ENCODE measurements around the gene GTF2IRD1.
"Not testable (repeated sequence)": the region's sequence is repeated elsewhere in the genome, so short reads cannot be mapped to it uniquely, and the experiment has no call there.

The GTF2IRD1 gene

GRCh38 chr7:74470504-74470903, 16.8 kb downstream of the GTF2IRD1 start:
- no peak for DNase-seq

DNA sequence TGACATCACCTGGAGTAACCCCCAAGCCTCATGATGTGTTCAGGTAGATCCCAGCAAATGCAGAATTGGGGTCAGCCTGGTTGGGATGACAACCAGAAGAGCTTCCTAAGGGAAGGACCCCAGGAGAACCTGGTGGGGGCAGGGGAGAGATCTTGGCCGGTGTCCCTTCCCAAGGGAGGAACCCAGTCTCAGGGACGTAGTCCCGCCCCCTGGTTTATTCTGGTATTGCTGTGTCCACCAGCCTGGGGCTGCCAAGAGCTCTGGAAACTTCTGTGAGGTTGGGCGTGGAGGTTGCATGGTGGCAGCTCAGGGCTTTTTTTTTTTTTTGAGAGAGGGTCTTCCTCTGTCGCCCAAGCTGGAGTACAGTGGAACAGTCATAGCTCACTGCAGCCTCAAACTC, 19.4 kb downstream of the GTF2IRD1 start:
- no peak for DNase-seq

DNA sequence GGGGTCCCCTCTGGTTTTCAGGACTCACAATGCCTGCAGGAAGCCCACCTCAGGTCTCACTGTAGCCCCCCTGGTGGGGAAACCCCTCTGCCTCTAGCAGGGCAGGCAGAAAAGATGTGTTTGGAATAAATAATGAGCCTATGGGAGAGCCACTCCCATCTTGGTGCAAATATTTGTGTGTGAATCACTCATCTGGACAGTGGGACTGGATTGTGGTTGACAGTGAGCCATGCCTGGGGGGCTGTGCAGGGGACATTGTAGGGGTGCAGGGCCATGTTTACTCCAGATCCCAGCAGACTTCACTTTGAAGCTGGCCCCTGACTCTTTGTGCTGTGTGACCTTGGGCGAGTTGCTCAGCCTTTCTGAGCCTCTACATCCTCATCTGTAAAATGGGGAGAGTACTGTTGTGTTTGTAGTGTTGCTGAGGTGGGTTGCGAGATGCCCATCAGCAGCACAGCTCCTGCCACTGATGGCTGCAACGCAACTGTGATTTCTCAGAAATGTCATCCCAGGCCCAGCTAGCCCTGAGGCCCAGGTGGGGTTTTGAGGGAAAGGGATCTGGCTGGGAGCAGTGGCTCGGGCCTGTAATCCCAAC, 20.7 kb downstream of the GTF2IRD1 start:
- DNase-seq, result no peak

- DNase-seq, result no peak
Measured at GRCh38 chr7:74475243-74475986, 21.7 kb downstream of the GTF2IRD1 start.

DNA sequence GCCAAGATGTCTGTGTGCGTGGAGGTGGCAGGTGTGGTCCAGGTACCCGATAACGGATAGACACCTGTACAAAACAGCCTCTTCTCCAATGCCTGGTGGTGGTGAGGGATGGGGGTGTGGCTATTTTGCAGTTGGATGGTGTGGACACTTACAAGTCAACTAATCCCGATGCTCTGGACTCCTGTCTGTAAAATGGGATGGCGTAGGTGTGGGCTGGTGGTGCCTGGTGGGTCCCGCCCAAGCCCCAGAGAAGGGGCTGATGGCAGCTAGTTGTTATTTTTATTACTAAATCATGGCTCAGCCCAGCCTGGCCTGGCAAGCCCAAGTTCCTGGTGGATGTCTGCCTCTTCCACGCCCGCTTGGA, 22.3 kb downstream of the GTF2IRD1 start:
- no peak for DNase-seq

DNA sequence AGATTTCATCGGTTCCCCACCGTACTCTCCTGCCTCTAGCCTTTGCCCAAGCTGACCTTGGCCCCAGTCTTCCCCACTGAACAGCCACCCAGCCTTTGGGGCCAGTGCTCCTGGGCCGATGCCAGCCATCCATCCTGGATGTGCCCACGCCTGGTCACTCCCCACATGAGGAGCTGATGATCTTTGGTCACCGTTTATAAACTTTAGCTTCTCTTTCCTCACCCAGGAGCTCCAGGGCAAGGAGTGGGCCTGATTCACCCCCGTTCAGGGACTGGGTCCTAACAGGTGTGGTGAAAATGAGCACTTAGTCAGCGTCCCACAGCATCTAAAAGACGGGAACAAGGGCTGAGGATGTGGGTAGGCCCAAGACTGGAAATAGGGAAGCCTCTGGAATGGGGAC, 22.9 kb downstream of the GTF2IRD1 start:
- DNase-seq, result no peak

- DNase-seq, result no peak
Measured at GRCh38 chr7:74478671-74479065, 25.0 kb downstream of the GTF2IRD1 start.

GRCh38 chr7:74479066-74479781, 25.5 kb downstream of the GTF2IRD1 start:
- no peak for DNase-seq

GRCh38 chr7:74479961-74480829, 26.5 kb downstream of the GTF2IRD1 start:
- DNase-seq, result no peak

DNA sequence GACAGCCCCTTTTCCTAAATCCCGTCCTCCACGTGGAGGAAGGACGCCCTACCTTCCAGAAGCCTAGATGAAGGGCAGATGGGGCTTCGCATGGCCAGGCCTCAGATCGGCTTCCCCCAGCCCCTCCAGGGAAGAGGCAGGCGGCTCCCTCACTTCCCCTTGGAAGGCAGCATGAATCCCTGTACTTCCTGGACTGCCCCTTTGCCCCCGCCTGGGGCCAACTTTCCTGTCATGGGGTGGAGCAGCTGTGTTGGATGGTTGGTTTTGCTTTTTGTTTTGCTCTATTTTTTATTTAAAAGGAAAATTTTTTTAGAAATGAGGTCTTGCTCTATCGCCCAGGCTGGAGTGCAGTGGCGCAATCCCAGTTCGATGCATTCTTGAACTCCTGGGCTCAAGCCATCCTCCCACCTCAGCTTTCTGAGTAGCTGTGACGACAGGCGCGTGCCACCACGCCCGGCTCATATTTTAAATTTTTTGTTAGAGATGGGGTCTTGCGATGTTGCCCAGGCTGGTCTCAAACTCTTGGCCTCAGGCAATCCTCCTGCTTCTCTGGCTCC, 27.2 kb downstream of the GTF2IRD1 start:
- DNase-seq, result no peak

- DNase-seq, result no peak
Measured at GRCh38 chr7:74481458-74482196, 27.9 kb downstream of the GTF2IRD1 start.

GRCh38 chr7:74482197-74482467, 28.4 kb downstream of the GTF2IRD1 start:
- DNase-seq, result no peak

DNA sequence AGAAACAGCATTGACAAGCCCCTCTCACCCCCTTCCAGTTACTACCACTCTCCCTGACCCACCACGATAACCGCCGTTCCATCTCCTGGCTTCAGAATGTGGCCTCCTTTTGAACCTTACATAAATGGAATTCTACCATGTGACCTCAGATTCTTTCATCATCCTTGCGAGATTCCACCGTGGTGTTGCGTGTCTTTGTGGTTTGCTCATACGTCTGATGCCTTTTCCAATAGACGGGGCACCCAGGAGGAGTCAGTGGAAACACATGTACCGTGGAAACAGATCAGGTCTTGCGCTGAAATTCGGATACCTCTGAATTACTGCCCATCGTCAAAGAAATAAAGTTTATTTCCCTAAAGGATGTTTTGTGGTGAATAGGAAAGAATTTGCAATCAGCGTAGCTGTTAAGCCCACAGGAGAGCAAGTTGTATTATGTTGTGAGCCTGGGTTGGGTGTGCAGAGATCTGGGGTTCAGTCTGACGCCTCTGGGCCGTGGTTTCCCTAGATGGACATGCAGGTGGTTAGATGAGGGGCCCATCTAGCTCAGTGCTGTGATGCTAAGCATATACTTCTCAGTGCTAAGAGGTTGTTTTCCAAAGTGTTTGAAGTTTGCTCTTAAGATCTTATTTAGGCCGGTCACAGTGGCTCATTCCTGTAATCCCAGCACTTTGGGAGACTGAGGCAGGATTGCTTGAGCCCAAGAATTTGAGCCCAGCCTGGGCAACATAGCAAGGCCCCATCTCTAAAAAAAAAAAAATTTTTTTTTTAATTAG, 29.1 kb downstream of the GTF2IRD1 start:
- DNase-seq, result no peak

- no peak for DNase-seq
Measured at GRCh38 chr7:74483402-74484336, 30.0 kb downstream of the GTF2IRD1 start.

DNA sequence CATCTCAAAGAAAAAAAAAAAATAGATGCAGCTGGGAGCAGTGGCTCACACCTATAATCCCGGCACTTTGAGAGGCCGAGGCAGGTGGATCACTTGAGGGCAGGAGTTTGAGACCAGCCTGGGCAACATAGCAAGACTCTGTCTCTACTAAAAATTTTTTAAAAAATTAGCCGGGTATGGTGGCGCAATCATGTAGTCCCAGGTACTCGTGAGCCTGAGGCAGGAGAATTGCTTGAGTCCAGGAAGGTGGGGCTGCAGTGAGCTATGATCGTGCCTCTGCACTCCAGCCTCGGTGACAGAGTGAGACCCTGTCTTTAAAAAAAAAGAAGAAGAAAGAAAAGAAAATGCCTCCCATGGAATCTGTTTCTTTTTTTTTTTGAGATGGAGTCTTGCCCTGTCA, 31.9 kb downstream of the GTF2IRD1 start:
- no peak for DNase-seq

GRCh38 chr7:74488518-74489030, 34.9 kb downstream of the GTF2IRD1 start:
- DNase-seq, result not testable (repeated sequence)

GRCh38 chr7:74489997-74490945, 36.6 kb downstream of the GTF2IRD1 start:
- DNase-seq, result no peak

GRCh38 chr7:74491490-74491889, 37.8 kb downstream of the GTF2IRD1 start:
- DNase-seq, result not testable (repeated sequence)

- DNase-seq, result no peak
Measured at GRCh38 chr7:74493295-74493694, 39.6 kb downstream of the GTF2IRD1 start.
